GM18868 (cell line): Measurements from ENCODE around the gene TOPBP1.
A peak's percentile ranks its signal among the peaks of the same experiment; 100 is the strongest.
"Not testable (repeated sequence)": the region's sequence is repeated elsewhere in the genome, so short reads cannot be mapped to it uniquely, and the experiment has no call there.

Source experiments
- ATAC-seq: cut with Tn5 transposase; IDR thresholded peaks from one replicate; pipeline ENCODE4 v1.9.1; 2021; ENCODE audit warnings: mild to moderate bottlenecking, moderate library complexity; ENCODE audit not compliant: unreplicated experiment

The TOPBP1 gene

GRCh38 chr3:133675631-133676335, 14.0 kb upstream of the TOPBP1 start:
- ATAC-seq, result peak; percentile 68

DNA sequence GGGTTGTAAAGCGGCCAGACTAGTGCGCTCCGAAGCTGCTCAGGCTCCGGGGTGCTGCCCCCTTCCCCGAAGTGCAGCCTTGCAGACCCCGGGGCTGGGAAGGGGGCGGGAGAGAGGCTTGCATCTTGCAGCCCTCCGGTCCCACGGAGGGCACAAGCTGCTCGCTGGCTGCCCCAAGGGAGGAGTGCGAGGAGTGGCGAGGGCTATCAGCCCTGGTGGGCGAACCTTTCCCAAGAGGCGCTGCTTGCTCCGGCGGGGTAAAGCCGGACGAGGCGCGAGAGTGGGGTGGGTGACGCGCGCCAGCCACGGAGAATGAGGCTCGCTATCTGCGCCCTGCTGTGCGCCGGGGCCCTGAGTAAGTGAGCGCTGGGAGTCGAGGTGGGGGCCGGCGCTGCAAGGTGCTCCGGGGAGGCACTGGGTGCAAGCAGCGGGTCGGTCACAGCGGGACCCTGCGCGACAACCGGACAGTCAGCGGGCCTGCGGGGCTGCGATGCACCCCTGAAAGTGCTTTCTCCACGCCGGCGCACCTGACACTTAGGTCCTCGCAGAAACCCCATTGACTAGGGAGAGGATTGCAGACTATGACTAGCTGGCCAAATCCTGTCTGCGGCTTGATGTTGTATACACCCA, 12.7 kb upstream of the TOPBP1 start:
- no peak for ATAC-seq

- no peak for ATAC-seq
Measured at GRCh38 chr3:133673746-133674145, 12.0 kb upstream of the TOPBP1 start.

- no peak for ATAC-seq
Measured at GRCh38 chr3:133672461-133672860, 10.7 kb upstream of the TOPBP1 start.

GRCh38 chr3:133670525-133670995, 8.8 kb upstream of the TOPBP1 start:
- ATAC-seq, result no peak

- ATAC-seq, result no peak
Measured at GRCh38 chr3:133669949-133670524, 8.3 kb upstream of the TOPBP1 start.

DNA sequence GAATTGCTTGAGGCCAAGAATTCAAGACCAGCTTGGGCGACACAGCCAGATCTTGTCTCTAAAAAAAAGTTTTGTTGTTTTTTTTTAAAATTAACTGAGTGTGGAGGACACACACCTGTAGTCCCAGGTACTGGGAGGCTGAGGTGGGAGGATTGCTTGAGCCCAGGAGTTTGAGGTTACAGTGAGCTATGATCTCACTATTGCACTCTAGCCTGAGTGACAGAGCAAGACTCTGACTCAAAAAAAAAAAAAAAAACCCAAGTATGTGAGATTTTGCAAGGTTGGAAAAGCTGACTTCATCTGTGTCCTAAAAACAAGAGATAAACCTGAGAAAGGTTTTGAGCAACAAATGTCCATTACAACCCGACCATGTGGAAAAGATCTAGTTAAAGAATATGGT, 5.4 kb upstream of the TOPBP1 start:
- ATAC-seq, result no peak

DNA sequence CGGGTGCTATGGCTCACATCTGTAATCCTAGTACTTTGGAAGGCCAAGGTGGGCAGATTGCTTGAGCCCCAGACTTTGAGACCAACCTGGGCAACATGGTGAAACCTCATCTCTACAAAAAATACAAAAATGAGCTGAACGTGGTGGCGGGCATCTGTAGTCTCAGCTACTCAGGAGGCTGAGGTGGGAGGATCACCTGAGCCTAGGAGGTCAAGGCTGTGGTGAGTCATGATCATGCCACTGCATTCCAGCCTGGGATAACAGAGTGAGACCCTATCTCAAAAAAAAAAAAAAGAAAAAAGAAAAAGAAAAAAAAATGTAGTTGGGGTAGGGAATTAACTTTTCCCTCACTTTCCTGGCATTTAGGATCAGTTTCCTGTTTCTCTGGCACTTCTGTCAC, 3.4 kb upstream of the TOPBP1 start:
- not testable (repeated sequence) for ATAC-seq

GRCh38 chr3:133663569-133664313, 2.0 kb upstream of the TOPBP1 start:
- ATAC-seq, result peak; percentile 58

GRCh38 chr3:133662278-133662651, 524 bp upstream of the TOPBP1 start:
- peak; percentile 47 for ATAC-seq

- no peak for ATAC-seq
Measured at GRCh38 chr3:133659806-133660205, 1.9 kb downstream of the TOPBP1 start.

DNA sequence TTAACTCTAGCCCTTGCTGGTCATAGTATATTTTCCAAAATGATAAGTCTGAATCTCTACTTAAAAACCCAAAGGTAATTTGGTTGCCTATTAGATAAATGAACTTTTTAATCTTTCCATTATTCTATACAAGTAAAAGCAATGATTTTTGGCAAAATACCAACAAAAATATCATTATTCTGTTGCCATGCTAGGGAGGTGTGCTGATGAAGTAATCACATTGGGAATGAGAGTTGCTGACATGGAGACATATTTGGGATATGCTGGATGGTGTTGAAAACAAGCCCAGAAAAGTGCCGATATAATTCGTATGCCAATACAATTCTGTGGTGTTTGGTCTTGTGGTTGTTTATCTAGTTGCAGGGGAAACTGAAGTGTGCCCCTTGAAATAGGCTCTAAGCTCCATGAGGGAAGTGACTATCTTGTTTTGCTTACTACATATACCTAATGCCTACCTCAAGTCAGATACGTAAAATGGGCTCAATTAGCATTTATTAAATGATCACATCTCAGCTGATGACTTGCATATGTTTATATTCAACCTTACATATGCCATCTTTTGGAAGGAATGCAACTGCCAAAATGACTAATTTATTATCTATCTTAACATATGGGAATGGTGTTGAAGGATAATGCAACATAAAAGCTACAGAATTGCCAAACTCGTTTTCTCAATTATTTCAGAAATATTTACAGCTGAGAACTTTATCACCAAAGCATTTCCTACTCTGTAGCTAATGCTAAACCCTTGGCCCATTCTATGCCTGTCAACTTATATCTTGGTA, 5.8 kb downstream of the TOPBP1 start:
- ATAC-seq, result no peak

DNA sequence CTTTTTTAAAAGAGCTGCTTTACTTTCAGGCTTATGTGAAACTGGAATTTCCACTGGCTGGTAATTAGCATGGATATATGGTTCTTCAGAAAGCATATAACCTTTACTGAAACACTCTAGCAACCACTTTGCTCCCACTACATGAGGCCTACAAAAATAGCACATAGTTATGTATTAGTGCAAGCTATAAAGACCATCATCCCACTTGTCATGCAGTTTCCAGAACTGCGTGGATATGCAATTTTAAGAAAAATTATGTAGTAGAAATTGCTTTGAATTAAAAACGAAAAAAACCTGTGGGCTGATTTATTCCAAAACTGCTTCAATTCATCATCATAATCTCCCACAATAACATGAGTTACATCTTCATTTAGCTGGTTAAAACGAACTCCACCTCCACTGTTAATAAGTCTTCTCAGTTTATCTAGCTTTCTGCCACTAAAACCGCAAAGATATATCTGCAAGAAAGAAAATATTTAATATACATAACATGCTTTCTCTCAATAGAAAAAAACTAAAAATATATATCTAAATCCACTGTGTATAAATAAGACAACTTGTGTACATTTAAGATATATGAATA, 12.2 kb downstream of the TOPBP1 start:
- no peak for ATAC-seq

GRCh38 chr3:133644768-133645167, 17.0 kb downstream of the TOPBP1 start:
- no peak for ATAC-seq

- no peak for ATAC-seq
Measured at GRCh38 chr3:133643611-133644010, 18.1 kb downstream of the TOPBP1 start.

GRCh38 chr3:133641254-133641653, 20.5 kb downstream of the TOPBP1 start:
- ATAC-seq, result no peak

GRCh38 chr3:133633439-133633838, 28.3 kb downstream of the TOPBP1 start:
- no peak for ATAC-seq

DNA sequence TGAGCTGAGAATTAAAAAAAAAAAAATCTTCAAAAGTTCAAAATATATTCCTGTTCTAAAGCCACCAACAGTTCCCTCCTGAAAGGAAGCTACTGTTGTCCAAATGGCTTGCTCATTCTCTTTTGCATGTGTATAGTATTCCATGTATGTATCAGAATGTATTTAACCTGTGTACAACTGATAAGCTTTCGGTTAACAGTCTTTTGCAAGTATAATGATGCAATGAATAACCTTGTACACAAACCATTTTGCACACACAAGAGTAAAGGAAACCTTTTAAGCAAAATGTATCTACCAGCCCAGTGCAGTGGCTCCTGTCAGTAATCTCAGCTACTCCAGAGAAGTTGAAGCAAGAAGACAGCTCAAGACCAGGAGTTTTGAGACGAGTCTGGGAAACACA, 32.6 kb downstream of the TOPBP1 start:
- no peak for ATAC-seq

GRCh38 chr3:133627789-133628188, 34.0 kb downstream of the TOPBP1 start:
- ATAC-seq, result no peak

DNA sequence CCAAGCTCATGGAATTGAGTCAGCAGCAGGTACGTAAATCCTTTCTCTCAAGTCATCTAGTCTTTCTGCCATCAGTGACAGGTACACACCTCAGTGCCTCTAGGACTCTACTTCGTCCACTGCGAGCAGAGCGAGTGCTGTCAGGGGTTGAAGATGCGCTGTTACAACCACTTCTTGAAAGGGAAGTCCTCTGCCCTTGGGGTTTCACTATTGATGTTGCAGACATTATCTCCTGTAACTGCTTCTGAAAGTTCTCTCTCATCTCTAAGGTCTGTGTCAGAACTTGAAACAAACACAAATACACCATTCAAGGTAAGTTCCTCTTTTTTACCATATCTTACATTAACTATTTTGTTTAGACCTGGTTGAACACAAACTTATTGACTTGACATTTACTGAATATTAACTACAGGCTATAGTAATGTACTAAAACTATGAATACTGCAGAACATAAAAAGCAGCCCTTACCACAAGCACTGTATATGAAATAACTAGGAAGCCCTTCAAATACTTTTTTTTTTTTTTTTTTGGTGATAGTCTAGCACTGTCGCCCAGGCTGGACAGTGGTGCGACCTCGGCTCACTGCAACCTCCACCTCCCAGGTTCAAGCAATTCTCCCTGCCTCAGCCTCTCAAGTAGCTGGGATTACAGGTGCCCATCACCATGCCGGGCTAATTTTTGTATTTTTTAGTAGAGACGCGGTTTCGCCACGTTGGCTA, 41.5 kb downstream of the TOPBP1 start:
- peak; percentile 99 for ATAC-seq
